NT2/D1 (cell line): Measurements from ENCODE around the gene LMAN1.

Experiments used
- YY1 ChIP-seq: IDR thresholded peaks from 2 replicates; pipeline ENCODE4 v1.6.1; 2011; ENCODE audit not compliant: insufficient read length, insufficient read depth
- ZNF274 ChIP-seq: IDR thresholded peaks from 2 replicates; pipeline ENCODE4 v1.6.1; 2011; ENCODE audit warnings: mild to moderate bottlenecking, low read depth, low read length

DNA sequence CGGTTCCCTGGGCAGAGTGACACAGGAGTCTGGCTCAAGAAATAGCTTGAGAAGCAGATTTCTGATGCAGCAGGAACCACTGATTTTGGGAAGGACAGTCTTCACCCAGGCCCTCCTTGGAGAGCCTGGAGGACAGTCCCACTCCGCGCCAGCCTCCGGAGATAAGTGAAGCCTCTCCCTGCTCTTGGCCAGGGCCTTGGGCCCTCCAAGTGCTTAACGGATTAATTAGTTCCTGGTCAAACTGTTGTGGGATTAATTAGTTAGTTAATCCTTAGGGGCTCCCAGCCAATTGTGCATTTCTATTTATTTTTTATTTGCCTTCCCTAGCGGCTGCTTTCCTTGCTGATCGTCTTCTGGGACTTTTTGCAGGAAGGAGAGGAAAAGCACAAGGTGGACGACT is 60.2 kb downstream of the LMAN1 start:
- TF ChIP-seq ZNF274 (no peak), YY1 (no peak)
